K562 (cell line): ENCODE measurements around the gene LAPTM5. TPM values are rescaled to one million over a fixed set of nuclear protein-coding genes. Genes with fewer than 3 reads are reported as not detected.

ENCODE experiments used
- ATAC-seq: fragments of 200-7000 bp; cut with Tn5 transposase; 3 replicates; pipeline ENCODE4 v1.9.1; 2020; ENCODE audit warnings: moderate library complexity
- BruUV-seq: library from RNA; stranded (reverse); fragments of 400-500 nt; replicated peaks from 2 replicates; lab custom pipeline; 2021; lab: Mats Ljungman, UMichigan
- CTCF ChIA-PET: fragments of 300-600 bp; formaldehyde crosslinking; extraction: SDS; loops from one replicate; lab custom pipeline; 2021; ENCODE audit warnings: low intra/inter-chr PET ratio; lab: Yijun Ruan, JAX
- POLR2A ChIA-PET: fragments of 300-600, 350-650 bp; sonication (Branson Sonifier 250); formaldehyde crosslinking; extraction: SDS; loops from one replicate; lab custom pipeline; 2021; ENCODE audit warnings: antibody characterized with exemption, inconsistent platforms; lab: Yijun Ruan, JAX
- DNase-seq, 4 experiments: peaks; one replicate each; pipeline versions ENCODE4 v3.0.0 to v3.0.0-alpha.2; 2011 to 2018; ENCODE audit warnings: low spot score in 3 of 4, mixed read lengths in 3 of 4; ENCODE audit errors: extremely low read depth in 1 of 4
- FAIRE-seq: peaks from 2 replicates; lab custom pipeline; 2011; peaks lifted over from hg19 to GRCh38; lab: Jason Lieb, UNC
- H2AFZ ChIP-seq: 2 replicates; pipeline ENCODE4 v1.6.0; 2011; ENCODE audit warnings: low read depth, low read length, control low read depth, inconsistent platforms
- H3K27ac ChIP-seq: fragments of 200-600 bp; 3 replicates; pipeline ENCODE4 v1.8.0; 2011; ENCODE audit warnings: low read depth, mild to moderate bottlenecking, control low read depth, inconsistent platforms, low read length, moderate library complexity, mixed read lengths; ENCODE audit errors: extremely low read depth
- H3K27me3 ChIP-seq, 2 experiments: fragments of 300-600 bp in 1 of 2; 2 replicates in 1 of 2; 3 replicates in 1 of 2; pipeline versions ENCODE4 v1.6.0 to v1.8.0; 2011; ENCODE audit warnings: inconsistent platforms in 2 of 2, low read length in 2 of 2, mild to moderate bottlenecking in 1 of 2, mixed read lengths in 1 of 2, moderate library complexity in 1 of 2; ENCODE audit not compliant: control insufficient read depth in 2 of 2, insufficient read depth in 2 of 2
- H3K36me3 ChIP-seq: fragments of 300-600 bp; 3 replicates; pipeline ENCODE4 v1.8.0; 2011; ENCODE audit warnings: mild to moderate bottlenecking, low read length, inconsistent platforms; ENCODE audit not compliant: control insufficient read depth, insufficient read depth
- H3K4me1 ChIP-seq, 2 experiments: fragments of 200-600 bp in 1 of 2; replicated peaks in 1 of 2; 2 replicates in 1 of 2; 3 replicates in 1 of 2; pipeline versions ENCODE4 v1.5.1 to v1.8.0; 2011; ENCODE audit warnings: inconsistent platforms in 2 of 2, low read length in 2 of 2, mild to moderate bottlenecking in 1 of 2, mixed read lengths in 1 of 2, moderate library complexity in 1 of 2; ENCODE audit not compliant: control insufficient read depth in 2 of 2, insufficient read depth in 2 of 2
- H3K4me2 ChIP-seq: 2 replicates; pipeline ENCODE4 v1.6.1; 2011; ENCODE audit warnings: low read length, control low read depth, inconsistent platforms, mixed read lengths; ENCODE audit not compliant: insufficient read depth
- H3K4me3 ChIP-seq: fragments of 200-600 bp; sonication (generic), shearing (Covaris generic); 2 replicates; pipeline ENCODE4 v1.5.1; 2016; ENCODE audit warnings: control low read depth, inconsistent platforms
- H3K79me2 ChIP-seq: fragments of 200-600 bp; 3 replicates; pipeline ENCODE4 v1.8.0; 2011; ENCODE audit warnings: low read length, inconsistent platforms; ENCODE audit not compliant: control insufficient read depth, insufficient read depth
- H3K9ac ChIP-seq, 2 experiments: 2 replicates each; pipeline versions ENCODE4 v1.6.0 to v1.6.1; 2011; ENCODE audit warnings: low read depth in 2 of 2, low read length in 2 of 2, control low read depth in 1 of 2, inconsistent platforms in 1 of 2, mild to moderate bottlenecking in 1 of 2, mixed read lengths in 1 of 2; ENCODE audit not compliant: insufficient read depth in 1 of 2
- H3K9me1 ChIP-seq: one replicate; pipeline ENCODE4 v1.6.0; 2011; ENCODE audit warnings: inconsistent platforms, mild to moderate bottlenecking, low read length, moderate library complexity; ENCODE audit not compliant: control insufficient read depth, insufficient read depth
- H3K9me3 ChIP-seq: replicated peaks from 2 replicates; pipeline ENCODE4 v1.5.1; 2011; ENCODE audit warnings: low read depth, low read length, inconsistent platforms; ENCODE audit not compliant: control insufficient read depth, insufficient read depth
- H4K20me1 ChIP-seq: replicated peaks from 2 replicates; pipeline ENCODE4 v1.6.1; 2011; ENCODE audit warnings: low read length, inconsistent platforms, mixed read lengths; ENCODE audit not compliant: control insufficient read depth, insufficient read depth
- ATF7 ChIP-seq: fragments of 450-650 bp; IDR thresholded peaks from 2 replicates; pipeline ENCODE4 v1.7.1; 2014; ENCODE audit warnings: mild to moderate bottlenecking, moderate library complexity
- BMI1 ChIP-seq: fragments of 150-350 bp; IDR thresholded peaks from 2 replicates; pipeline ENCODE4 v1.6.1; 2014; ENCODE audit warnings: low read length
- CHD2 ChIP-seq: IDR thresholded peaks from 2 replicates; pipeline ENCODE4 v1.6.1; 2011; ENCODE audit warnings: low read depth, low read length
- KDM2B ChIP-seq: fragments of 250-450 bp; sonication (Bioruptor Pico); IDR thresholded peaks from 2 replicates; pipeline ENCODE4 v1.8.0; 2021; ENCODE audit warnings: mild to moderate bottlenecking, moderate library complexity
- TCF3 ChIP-seq: sonication (generic); formaldehyde crosslinking; IDR thresholded peaks from 2 replicates; pipeline ENCODE4 v1.4.0; 2020; ENCODE audit warnings: mild to moderate bottlenecking, missing genetic modification reagents
- TEAD2 ChIP-seq: fragments of 450-650 bp; IDR thresholded peaks from 2 replicates; pipeline ENCODE4 v1.6.1; 2016; ENCODE audit warnings: missing genetic modification characterization, control low read depth, missing compliant biosample characterization
- ZNF384 ChIP-seq: IDR thresholded peaks from 2 replicates; pipeline ENCODE4 v1.6.1; 2012; ENCODE audit warnings: low read depth, low read length, improper control_type of control experiment
- WGBS: fragments of 100-300 bp; shearing (Covaris generic); methylation state at CpG from one replicate; pipeline ENCODE4 v1.1.6; 2016; ENCODE audit warnings: low coverage, mixed read lengths; ENCODE audit not compliant: insufficient coverage; ENCODE audit errors: missing lambda C conversion rate; 5-methylcytosine and 5-hydroxymethylcytosine counted together
- in situ Hi-C: fragments of 300-500 bp; cut with MboI; formaldehyde crosslinking; loops from 4 replicates; pipeline ENCODE4 v1.15.0; 2018; ENCODE audit warnings: inconsistent platforms, mixed read lengths
- intact Hi-C: fragments of 100-400 bp; cut with micrococcal nuclease; formaldehyde crosslinking; loops from 2 replicates; pipeline ENCODE4 v1.14.2; 2022
- polyA plus RNA-seq, 8 experiments: library from polyadenylated mRNA; depleted of rRNA in 4 of 8; stranded (reverse) in 5 of 8; unstranded in 3 of 8; fragments of >200 nt; fragmentation: Nextera tagmentation in 2 of 8; fragmentation: Illumina TruSeq in 1 of 8; extraction: Ambion mirVana in 2 of 8; extraction: Trizol in 1 of 8; gene quantifications; 2 replicates each; pipeline versions ENCODE4 v1.2.1 to v1.2.3, GENCODE V29; 2011 to 2014; ENCODE audit warnings: inconsistent platforms in 1 of 8, missing spikeins in 1 of 8
- total RNA-seq, 7 experiments: library from RNA; depleted of rRNA in 6 of 7; stranded (reverse); fragments of >200 nt in 6 of 7; fragmentation: Illumina TruSeq in 2 of 7; extraction: Trizol in 2 of 7; gene quantifications; 2 replicates each; pipeline versions ENCODE4 v1.2.1 to v1.2.3, GENCODE V29; 2011 to 2021; ENCODE audit warnings: low replicate concordance in 1 of 7
- TF ChIP-seq, protein P1 (sequence below), 2 experiments: fragments of 450-650 bp; IDR thresholded peaks; 2 replicates each; pipeline ENCODE4 v1.6.1; 2016; ENCODE audit warnings: mild to moderate bottlenecking in 2 of 2, borderline replicate concordance in 1 of 2, low read depth in 1 of 2, moderate library complexity in 1 of 2

LAPTM5 gene
- total and polyA plus RNA-seq, 9 of the 15 experiments (the other 6 are each of a cell fraction or from before 2014, with no cell fraction given) = 2.4 to 47.3 (median 20.3) TPM

GRCh38 chr1:30716646-30717045, 40.9 kb downstream of the LAPTM5 start:
- peaks cover 10% of the 10 kb centered on the region for H3K36me3 ChIP-seq
- DNase-seq = no peak
- H3K27ac ChIP-seq = no peak overlapping the region
- H3K9me1 ChIP-seq = no peaks in the 10 kb centered on the region
- POLR2A ChIA-PET = interaction anchor here (0.7 to 1.3 kb wide), 2 partner anchors 15 to 1378 kb away, joined by 4 to 5 read pairs; no protein-coding TSS in a partner anchor
- peaks cover 0 to 1% of the 10 kb centered on the region in 2 experiments; a peak in 2 of 5 replicates for H3K27me3 ChIP-seq
- H3K4me1 ChIP-seq = peaks cover 28 to 48% of the 10 kb centered on the region in 2 experiments
- peak overlapping the region; percentile 52; the same call in 1 of the 2 replicates for H3K4me2 ChIP-seq
- H2AFZ ChIP-seq = peak overlapping the region; percentile 70; the same call in 1 of the 2 replicates
- FAIRE-seq = no peak
- CTCF ChIA-PET = no interaction called here
- H3K9me3 ChIP-seq = peaks cover 9% of the 10 kb centered on the region
- no peak overlapping the region for H3K9ac ChIP-seq
- peaks cover 31% of the 10 kb centered on the region for H3K79me2 ChIP-seq
- no TSS peak for BruUV-seq
- no peak for TF ChIP-seq KDM2B (CRISPR knock-in tag)
- no peak for TF ChIP-seq ZNF384
- in situ Hi-C loops = loop anchor here (5.0 kb wide), 2 partner anchors 61 to 196 kb away; no protein-coding TSS in a partner anchor
- intact Hi-C loops = no loop called here
- H4K20me1 ChIP-seq = no peaks in the 10 kb centered on the region
- no peak for ATAC-seq
- H3K4me3 ChIP-seq = no peak overlapping the region
- WGBS = 84% methylated on average over 8 of the region's 8 CpGs

DNA sequence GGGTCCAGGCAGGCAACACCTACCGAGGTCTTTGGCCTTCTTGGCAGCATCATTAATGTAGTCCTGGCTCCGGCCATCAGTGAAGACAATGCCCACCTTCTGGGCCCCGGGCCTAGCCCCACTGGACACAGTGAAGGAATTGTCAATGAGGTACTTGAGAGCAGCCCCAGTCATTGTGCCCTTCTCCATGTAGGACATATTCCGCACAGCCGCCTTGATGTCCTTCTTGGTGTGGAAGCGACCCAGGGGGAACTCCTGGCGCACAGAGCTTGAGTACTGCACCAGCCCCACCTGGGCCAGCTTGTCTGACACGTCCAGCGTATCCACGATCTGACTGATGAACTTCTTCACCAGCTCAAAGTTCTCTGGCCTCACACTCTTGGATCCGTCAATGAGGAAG, 41.7 kb downstream of the LAPTM5 start:
- Histone ChIP-seq H3K4me1 (peaks cover 20 to 41% of the 10 kb centered on the region in 2 experiments), H4K20me1 (no peaks in the 10 kb centered on the region), H3K4me2 (no peak overlapping the region), H3K4me3 (no peak overlapping the region), H3K27me3 (peaks cover 0 to 6% of the 10 kb centered on the region in 2 experiments; a peak in 2 of 5 replicates), H3K36me3 (peaks cover 2% of the 10 kb centered on the region), H3K27ac (no peak overlapping the region), H2AFZ (no peak overlapping the region), H3K79me2 (peaks cover 23% of the 10 kb centered on the region), H3K9me1 (no peaks in the 10 kb centered on the region), H3K9ac (no peak overlapping the region), H3K9me3 (peaks cover 9% of the 10 kb centered on the region)
- ATAC-seq (no peak), FAIRE-seq (no peak), DNase-seq (no peak)
- BruUV-seq = no TSS peak
- in situ Hi-C loops = loop anchor here (5.0 kb wide), 2 partner anchors 61 to 196 kb away; no protein-coding TSS in a partner anchor
- CTCF ChIA-PET = no interaction called here
- WGBS = 86% methylated on average over 11 of the region's 11 CpGs
- POLR2A ChIA-PET = no interaction called here
- intact Hi-C loops = no loop called here
- TF ChIP-seq TCF3 (CRISPR knock-in tag) = no peak
- TF ChIP-seq ATF7 = no peak
- TF ChIP-seq, protein P1, sequence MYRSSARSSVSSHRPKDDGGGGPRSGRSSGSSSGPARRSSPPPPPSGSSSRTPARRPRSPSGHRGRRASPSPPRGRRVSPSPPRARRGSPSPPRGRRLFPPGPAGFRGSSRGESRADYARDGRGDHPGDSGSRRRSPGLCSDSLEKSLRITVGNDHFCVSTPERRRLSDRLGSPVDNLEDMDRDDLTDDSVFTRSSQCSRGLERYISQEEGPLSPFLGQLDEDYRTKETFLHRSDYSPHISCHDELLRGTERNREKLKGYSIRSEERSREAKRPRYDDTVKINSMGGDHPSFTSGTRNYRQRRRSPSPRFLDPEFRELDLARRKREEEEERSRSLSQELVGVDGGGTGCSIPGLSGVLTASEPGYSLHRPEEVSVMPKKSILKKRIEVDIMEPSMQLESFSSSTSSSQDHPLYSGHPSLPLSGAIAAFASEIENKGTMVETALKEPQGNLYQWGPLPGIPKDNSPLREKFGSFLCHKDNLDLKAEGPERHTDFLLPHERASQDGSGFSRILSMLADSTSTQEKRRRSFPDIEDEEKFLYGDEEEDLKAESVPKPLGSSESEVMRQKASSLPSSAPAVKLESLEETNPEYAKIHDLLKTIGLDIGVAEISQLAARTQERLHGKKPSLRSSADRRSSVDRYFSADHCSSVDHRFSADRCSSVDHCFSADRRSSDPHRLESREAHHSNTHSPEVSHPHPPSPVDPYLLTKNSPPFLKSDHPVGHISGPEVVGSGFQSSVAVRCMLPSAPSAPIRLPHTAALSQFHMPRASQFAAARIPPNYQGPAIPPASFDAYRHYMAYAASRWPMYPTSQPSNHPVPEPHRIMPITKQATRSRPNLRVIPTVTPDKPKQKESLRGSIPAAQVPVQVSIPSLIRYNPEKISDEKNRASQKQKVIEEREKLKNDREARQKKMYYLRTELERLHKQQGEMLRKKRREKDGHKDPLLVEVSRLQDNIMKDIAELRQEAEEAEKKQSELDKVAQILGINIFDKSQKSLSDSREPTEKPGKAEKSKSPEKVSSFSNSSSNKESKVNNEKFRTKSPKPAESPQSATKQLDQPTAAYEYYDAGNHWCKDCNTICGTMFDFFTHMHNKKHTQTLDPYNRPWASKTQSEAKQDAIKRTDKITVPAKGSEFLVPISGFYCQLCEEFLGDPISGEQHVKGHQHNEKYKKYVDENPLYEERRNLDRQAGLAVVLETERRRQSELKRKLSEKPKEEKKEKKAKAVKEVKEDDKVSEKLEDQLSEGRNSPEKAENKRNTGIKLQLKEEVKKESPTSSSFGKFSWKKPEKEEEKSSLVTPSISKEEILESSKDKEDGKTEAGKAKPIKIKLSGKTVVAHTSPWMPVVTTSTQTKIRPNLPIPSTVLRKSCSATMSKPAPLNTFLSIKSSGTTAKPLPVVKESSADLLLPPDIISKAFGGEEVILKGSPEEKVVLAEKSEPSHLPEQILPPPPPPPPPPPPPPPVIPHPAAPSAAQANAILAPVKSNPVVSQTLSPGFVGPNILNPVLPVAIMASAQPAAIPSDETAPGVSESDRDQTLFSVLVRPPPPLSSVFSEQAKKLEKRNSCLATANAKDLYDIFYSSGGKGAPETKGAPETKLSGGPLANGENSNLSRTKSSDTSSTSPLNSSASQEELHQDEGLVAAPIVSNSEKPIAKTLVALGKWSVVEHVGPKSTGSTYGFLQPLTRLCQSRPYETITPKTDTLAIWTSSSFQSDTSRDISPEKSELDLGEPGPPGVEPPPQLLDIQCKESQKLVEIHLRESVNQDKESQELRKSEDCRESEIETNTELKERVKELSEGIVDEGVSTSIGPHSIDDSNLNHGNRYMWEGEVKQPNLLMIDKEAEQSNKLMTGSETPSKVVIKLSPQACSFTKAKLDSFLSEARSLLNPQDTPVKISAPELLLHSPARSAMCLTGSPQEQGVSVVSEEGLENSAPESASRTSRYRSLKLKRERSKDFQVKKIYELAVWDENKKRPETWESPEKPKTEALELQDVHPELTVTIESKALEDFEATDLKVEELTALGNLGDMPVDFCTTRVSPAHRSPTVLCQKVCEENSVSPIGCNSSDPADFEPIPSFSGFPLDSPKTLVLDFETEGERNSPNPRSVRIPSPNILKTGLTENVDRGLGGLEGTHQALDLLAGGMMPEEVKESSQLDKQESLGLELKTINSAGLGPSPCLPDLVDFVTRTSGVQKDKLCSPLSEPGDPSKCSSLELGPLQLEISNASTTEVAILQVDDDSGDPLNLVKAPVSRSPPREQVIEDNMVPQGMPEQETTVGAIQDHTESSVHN (IDR thresholded peaks at IDR 0.05; ENCODE audit: borderline replicate concordance in 1 of 2, low read depth in 1 of 2) = no peak
- no peak for TF ChIP-seq BMI1
- TF ChIP-seq CHD2 = no peak
- no peak for TF ChIP-seq TEAD2
